HL-60/S4 treated with phorbol 12-myristate 13-acetate at 8.2 ng/mL for 4 days and 3 days (cell line): ENCODE measurements around the gene CENPT.
"Not testable (repeated sequence)": the region's sequence is repeated elsewhere in the genome, so short reads cannot be mapped to it uniquely, and the experiment has no call there.

Experiments used
- in situ Hi-C: fragments of 300-500 bp; cut with MboI; formaldehyde crosslinking; loops from 2 replicates; pipeline ENCODE4 v1.15.0; 2022; ENCODE audit warnings: low sequenced_read_pairs

CENPT gene

DNA sequence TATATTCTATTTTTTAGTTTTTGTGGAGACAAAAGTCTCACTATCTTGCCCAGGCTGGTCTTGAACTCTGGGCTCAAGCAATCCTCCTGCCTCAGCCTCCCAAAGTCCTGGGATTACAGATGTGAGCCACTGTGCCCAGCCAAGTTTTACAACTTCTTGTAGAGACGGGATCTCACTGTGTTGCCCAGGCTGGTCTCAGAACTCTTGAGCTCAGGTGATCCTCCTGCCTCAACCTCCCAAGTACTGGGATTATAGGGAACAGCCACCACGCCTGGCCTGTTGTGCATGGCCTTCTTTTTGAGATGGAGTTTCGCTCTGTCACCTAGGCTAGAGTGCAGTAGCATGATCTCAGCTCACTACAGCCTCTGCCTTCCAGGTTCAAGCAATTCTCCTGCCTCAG lies 6.2 kb upstream of the CENPT start:
- in situ Hi-C loops = no loop called here

DNA sequence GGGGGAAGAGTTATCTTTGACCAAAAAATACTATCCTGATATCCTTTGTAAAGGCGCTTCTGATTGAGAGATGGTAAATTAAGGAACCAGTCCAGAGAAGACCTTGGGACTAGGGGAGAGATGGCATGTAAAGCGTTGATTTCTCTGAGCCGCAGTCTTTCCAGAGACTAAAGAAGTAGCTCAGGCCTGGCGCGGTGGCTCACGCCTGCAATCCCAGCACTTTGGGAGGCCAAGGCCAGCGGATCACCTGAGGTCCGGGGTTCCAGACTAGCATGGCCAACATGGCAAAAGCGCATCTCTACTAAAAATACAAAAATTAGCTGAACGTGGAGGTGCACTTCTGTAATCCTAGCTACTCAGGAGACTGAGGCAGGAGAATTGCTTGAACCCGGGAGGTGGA lies 625 bp upstream of the CENPT start:
- in situ Hi-C loops = no loop called here

DNA sequence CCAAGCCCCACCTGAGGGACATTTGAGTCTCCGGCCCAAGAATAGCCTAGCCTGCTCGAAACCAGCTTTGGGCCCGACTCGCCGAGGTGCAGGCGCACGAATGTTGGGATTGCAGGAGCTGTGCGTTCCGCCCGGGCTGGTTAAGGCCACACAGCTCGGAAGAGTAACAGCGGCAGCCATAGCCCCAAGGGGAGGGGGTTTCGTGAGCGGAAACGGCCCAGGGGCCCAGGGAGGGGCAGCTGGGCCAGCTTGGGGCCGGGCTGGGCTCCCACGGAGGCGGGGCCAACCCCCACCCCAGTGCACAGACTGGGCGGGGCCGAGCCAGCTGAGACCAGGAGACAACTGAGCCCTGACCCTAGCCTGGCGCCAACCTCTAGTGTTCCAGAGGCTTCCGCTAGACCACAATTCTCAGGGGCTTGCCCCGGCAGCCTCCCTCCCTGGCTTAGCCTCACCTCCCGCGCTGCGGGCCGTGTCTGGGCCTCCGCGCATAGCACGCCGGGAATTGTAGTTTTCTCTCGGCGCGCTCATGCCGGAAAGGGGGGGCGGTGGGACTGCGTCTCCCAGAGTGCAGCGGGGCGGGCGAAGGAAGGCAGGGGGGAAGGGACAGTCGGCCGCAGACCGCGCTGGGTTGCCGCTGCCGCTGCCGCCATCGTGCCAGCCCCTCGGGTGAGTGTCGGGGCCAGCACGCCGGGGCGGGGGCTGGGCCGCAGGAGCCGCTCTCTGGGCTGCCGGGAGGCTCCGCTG lies 1.0 kb downstream of the CENPT start, which contains the start of gene NUTF2:
NUTF2 (plus strand) TSS at position 614 of the 744 bp plus-strand sequence. CDS start 18,198 bp downstream, outside the sequence.
- in situ Hi-C loops = no loop called here

DNA sequence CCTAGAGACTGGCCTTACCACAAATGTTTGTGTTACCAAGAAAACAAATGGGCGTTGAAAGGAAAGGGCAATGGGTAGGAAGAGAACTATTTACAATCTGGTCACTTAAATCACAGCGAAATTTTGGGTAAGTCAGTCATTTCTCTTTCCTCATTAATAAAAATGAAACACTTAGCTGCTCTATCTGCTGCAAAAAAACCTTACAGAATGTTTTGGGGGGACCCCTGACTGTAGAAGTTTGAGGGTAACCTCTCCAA lies 1.5 kb downstream of the CENPT start:
- in situ Hi-C loops = no loop called here

DNA sequence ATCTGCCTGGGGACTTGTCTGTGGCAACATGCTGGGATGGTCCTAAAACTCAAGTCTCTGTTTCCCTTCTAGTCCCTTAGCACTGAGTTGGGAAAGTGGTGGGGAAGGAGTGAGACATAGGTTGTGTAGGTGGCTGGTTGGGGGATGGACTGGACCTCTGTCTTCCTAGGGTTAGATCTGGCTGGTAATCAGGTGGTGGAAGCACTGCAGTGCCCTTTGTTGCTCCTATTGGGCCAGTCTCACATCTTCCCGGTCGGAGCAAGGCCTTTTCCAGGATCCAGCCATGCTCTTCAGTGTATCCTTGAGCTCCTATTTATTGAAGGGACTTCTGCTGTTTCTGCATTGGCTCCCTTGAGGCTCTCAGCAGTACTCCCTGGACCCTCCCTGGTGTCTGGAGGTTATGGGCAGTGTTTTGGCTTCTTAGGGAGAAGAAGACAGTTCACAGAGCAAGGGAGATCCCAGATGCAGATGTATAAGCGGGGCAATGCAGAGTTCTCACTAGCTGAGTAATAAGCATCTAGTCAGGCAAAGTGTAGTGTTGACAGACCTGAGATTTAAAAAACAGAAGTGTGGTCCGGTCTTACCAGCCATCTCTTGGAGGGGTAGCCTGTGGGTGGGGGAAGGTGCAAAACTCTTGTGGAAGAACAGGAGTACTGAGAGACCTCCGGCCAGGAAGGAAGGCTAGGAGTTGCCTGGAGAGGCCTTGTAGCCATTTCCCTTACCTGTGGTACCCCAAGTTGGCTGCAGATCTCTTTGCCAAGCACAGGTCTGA lies 2.0 kb downstream of the CENPT start:
- in situ Hi-C loops = no loop called here

DNA sequence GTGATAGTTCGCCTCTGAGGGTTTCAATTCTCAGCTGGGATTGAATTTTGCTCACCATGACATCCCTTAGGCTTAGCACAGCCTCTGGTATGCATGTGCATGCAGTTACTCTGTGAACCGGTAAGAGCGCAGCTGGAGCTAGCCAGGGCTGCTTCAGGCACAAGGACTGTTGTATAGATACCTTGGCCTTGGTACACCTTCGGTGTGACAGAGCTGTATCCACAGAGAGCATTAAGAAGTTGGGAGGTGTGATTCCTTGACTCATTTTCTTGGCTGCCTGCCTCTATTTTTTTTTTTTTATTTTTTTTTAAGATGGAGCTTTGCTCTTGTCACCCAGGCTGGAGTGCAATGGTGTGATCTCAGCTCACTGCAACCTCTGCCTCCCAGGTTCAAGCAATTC lies 3.0 kb downstream of the CENPT start:
- in situ Hi-C loops = no loop called here

DNA sequence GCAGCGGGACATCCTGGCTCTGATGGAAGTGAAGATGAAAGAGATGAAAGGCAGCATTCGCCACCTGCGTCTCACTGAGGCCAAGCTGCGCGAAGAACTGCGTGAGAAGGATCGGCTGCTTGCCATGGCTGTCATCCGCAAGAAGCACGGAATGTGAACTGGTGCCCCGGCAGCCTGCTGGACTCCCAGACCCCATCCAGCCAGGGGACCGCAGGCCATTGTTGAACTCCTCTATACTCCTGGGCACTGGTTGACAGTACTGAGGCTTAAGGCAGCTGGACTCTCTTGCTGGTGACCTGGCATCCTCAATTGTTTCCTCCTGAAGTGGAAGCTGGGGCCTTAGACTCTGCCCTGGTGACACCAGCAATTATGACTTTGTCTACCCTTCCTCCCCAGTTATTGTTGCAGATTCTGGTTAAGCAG lies 4.1 kb downstream of the CENPT start:
- in situ Hi-C loops = no loop called here

DNA sequence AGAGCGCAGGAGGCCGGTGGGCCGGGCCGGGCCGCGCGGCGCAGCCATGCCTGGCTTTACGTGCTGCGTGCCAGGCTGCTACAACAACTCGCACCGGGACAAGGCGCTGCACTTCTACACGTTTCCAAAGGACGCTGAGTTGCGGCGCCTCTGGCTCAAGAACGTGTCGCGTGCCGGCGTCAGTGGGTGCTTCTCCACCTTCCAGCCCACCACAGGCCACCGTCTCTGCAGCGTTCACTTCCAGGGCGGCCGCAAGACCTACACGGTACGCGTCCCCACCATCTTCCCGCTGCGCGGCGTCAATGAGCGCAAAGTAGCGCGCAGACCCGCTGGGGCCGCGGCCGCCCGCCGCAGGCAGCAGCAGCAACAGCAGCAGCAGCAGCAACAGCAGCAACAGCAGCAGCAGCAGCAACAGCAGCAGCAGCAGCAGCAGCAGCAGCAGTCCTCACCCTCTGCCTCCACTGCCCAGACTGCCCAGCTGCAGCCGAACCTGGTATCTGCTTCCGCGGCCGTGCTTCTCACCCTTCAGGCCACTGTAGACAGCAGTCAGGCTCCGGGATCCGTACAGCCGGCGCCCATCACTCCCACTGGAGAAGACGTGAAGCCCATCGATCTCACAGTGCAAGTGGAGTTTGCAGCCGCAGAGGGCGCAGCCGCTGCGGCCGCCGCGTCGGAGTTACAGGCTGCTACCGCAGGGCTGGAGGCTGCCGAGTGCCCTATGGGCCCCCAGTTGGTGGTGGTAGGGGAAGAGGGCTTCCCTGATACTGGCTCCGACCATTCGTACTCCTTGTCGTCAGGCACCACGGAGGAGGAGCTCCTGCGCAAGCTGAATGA lies 4.8 kb downstream of the CENPT start:
- in situ Hi-C loops = no loop called here

DNA sequence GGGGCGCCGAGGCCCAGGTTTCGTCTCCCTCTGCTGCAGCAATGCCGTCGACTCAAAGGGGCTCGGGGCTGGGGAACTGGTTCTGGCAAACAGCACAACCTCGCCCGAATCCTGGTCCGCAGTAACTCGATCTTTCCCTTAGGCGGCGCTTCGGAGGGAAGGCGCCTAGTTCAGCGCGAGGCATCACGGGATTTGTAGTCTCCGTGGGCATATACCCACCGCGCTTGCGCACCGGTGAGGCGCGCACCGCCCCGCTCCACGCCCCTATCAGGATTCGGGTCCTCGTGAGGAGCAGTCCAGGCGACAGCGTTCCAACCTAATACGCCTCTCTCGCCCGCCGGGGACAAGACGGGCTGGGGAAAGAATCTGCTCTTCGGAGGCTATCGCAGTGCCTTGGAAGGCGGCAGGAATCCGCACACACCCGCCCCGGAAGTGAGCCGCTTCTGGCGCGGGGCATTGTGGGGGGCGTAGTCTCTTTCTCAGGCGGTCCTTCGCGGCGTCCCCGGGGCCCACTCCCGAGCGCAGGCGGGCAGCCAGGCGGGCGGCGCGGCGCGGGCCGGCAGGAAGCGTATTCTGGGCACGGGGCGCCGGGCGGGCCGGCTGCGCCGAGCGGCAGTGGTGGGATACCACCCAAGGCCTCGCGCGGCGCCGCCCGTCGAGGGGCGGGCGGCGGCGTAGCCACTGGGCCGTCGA lies 5.5 kb downstream of the CENPT start, which contains the start of gene THAP11:
THAP11 (plus strand) TSS at position 505 of the 693 bp plus-strand sequence. CDS start 235 bp downstream, outside the sequence.
- in situ Hi-C loops = no loop called here

DNA sequence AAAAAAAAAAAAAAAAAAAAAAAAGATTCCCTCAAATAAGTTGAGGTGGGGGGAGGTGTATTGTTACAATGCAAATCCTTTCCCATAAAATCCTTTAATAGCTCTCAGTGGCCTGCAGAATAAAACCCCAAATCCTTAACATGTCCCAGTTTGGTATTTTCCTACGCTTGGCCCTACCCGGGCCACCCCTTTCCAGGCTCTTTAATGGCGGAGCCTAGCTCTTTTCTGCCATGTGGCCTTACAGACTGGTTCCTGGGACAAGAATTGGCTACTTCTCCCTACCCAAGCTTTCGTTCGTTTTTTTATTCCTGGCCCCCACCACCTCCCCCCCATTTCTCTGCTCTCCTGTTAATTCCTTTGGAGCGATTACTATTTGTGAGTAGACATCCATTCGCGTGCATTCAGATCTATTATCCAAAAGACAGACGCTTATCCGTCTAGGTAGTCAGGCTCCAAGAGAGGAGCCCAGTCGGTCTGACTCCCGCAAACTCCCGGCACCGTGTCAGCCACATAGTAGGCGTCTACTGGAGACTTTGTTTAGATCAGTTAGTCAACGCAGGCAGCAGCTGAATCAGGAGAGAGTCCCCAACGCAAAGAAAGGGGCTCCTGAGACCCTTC lies 6.2 kb downstream of the CENPT start:
- in situ Hi-C loops = no loop called here

DNA sequence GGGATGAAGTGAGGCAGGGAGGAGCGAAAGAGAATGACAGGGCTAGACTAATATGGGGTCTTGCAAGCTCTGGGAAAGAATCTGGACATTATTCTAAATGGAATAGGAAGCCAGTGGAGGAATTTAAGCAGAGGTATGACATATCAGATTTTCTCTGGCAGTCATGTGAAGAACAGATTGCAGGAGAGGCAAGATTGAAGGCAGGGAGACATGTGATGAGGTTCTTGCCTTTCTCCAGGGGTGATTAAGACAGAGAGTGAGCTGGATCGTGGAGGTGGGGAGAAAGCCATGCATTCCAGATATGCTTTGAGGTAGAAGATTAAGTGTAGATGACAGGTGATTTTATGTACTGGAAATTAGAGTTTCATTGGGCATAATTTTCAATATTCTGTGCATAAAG lies 9.7 kb downstream of the CENPT start:
- in situ Hi-C loops = no loop called here

DNA sequence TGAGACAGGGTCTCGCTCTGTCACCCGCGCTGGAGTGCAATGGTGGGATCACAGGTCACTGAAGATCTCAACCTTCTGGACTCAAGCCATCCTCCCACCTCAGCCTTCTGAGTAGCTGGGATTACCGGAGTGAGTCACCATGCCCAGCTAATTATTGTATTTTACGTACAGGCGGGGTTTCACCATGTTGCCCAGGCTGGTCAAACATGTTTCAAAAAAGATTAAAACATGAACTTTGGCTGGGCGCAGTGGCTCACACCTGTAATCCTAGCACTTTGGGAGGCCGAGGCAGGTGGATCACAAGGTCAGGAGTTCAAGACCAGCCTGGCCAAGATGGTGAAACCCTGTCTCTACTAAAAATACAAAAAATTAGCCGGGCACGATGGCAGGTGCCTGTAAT lies 10.3 kb downstream of the CENPT start:
- in situ Hi-C loops = not testable (repeated sequence)

DNA sequence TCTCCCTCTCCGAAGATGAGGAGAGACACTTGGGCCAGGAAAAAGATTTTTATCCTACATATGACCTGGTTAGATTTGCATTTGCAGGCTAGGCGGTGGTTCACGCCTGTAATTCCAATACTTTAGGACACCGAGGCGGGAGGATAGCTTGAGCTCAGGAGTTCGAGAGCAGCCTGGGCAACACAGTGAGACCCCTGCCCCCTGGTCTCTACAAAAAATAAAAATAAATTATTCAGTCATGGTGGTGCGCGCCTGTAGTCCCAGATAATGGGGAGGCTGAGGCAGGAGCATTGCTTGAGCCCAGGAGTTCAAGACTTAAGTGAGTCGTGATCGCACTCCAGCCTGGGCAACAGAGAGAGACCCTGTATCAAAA lies 13.3 kb downstream of the CENPT start:
- in situ Hi-C loops = no loop called here

DNA sequence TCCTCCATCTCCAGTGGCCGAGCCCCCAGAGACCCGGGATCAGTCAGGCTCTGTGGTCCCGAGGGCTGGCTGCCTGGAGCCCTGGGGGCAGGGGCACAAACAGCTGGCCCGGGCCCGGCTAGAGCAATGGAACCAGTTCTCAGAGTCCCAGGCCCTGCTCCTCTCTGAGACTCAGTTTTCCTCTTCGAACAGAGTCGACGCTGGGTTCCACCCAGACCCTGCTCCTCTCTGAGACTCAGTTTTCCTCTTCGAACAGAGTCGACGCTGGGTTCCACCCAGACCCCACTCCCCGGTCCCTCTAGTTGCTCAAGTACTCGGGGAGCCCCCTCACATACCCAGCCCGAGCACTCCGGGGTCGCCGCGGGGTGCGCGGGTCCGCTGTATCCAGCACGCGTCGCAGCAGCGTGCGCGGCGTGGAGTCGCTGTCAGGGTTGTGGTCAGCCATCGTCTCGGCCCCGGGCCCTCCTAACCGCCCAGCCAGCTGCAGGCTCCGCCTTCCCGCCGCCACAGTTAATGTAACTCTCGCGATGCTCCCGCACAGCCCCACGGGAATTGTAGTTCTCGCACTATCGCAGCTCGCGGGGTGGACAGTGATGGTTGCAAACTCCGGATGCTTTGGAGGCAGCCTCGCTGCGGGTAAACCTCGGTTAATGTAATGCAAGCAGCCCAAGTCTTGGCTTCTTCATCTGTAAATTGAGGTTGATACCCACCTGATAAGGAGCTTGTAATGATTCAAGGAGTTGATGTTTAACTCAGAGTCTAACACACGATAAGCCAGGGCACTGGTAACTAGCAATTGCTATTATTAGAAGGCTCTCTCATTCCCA lies 13.9 kb downstream of the CENPT start:
- in situ Hi-C loops = no loop called here

DNA sequence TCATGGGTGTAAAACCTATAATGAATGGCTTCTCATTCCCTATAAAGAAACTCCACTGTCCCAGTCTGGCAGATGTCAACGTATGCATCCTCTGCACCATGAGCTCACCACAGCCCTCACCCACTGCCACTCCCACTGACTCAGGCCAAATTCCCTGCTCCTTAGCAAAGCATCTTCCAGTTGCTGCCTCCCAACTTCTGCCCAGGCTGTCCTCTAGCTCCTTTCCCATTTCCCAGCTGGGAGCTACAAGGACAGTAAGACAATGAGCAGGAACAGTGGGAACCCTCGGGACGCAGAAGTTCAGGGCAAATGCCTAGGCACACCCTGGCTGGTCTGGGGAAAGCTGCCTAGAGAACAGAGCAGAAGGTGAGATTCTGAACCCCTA lies 14.5 kb downstream of the CENPT start:
- in situ Hi-C loops = no loop called here

DNA sequence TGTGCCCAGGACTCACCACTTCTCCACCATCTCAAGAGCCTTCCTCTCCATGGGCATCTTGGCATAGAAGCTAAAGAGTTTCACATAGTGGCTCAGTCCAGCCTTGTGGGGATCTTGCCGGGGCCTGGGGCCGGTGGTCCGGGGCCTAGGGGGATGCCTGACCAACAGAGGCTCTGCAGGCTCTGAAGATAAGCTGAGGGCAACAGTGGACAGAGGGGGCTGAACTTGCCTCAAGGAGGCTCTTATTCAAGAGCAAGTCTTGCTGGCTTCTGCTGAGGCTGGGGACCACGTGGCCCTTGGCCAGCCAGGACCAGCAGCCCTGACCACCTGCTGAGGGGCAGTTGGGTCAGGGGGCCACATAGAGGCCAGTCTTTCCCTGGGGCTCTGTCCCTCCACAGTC lies 18.8 kb downstream of the CENPT start:
- in situ Hi-C loops = no loop called here

DNA sequence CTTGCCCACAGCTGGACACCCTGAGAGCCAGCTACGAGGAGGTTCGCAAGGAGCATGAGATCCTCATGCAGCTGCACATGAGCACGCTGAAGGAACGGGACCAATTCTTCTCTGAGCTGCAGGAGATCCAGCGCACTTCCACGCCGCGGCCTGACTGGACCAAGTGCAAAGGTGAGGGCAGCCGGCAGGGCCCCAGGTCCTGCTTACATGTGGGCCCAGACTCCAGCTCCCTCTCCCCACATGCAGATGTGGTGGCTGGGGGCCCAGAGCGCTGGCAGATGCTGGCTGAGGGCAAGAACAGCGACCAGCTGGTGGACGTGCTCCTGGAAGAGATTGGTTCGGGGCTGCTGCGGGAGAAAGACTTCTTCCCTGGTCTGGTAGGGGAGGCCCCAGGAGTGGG lies 21.6 kb downstream of the CENPT start:
- in situ Hi-C loops = no loop called here

DNA sequence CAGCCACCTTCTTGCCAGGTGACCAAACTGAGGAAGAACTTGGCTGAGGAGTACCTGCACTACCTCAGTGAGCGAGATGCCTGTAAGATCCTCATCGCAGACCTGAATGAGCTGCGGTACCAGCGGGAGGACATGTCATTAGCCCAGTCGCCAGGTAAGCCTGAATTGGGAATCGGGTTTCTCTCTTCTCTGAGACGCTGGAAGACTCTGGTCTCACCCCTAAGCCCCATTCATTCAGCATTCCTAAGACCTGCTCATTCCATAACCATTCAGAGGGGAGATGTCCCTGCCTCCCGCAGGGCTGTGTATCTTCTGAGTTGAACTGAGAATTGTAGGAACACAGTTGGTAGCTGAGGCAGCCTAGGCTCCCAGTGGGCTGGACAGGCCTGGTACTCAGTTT lies 22.4 kb downstream of the CENPT start:
- in situ Hi-C loops = no loop called here

DNA sequence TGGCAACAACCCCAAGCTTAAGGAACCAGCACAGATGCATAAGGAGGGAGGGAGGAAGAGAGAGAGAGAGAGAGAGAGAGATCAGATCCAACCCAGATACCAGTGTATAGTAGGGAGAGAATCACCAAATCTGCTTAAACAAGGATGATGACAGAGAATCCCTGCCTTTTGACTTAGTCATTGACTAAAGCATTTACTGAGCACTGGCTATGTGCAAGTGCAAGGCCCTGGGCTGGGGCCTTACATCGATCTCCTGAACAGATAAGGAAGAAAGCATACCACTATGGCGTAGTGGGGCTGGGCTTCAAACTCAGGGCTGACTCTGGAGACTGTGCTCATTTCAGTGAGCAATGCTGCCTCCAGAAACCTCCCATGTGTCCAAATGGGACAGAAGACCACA lies 25.0 kb downstream of the CENPT start:
- in situ Hi-C loops = no loop called here
